Measurements from ENCODE around the gene ESYT3. TPM values are rescaled to one million over a fixed set of nuclear protein-coding genes. Genes with fewer than 3 reads are reported as not detected.

Gene ESYT3
- total RNA-seq, 1 experiment from 2014 or later, result 2.6 TPM

DNA sequence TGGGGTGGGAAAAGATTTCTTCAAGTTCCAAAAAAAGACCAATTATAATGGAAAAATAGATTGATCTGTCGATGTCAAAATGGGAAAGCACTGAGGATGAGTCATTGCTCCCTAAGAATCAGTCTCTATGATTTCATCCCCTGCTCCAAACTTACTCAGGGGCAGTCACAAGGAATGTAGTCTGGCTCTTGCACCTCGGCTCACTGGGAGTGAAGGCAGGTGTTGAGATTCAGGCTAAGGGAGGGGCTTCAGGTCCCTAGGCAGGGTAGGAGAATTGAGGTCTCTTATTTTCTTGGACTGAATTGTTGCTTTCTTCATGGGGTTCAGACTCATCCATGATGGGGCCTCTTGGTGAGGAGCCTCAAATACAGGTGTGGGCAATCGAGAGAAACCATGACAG, 14.2 kb downstream of the ESYT3 start:
- no peak for TF ChIP-seq TCF7L2 (IDR thresholded peaks at IDR 0.05; ENCODE audit: low read depth, low read length)
- TF ChIP-seq, protein P1, sequence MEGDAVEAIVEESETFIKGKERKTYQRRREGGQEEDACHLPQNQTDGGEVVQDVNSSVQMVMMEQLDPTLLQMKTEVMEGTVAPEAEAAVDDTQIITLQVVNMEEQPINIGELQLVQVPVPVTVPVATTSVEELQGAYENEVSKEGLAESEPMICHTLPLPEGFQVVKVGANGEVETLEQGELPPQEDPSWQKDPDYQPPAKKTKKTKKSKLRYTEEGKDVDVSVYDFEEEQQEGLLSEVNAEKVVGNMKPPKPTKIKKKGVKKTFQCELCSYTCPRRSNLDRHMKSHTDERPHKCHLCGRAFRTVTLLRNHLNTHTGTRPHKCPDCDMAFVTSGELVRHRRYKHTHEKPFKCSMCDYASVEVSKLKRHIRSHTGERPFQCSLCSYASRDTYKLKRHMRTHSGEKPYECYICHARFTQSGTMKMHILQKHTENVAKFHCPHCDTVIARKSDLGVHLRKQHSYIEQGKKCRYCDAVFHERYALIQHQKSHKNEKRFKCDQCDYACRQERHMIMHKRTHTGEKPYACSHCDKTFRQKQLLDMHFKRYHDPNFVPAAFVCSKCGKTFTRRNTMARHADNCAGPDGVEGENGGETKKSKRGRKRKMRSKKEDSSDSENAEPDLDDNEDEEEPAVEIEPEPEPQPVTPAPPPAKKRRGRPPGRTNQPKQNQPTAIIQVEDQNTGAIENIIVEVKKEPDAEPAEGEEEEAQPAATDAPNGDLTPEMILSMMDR (IDR thresholded peaks at IDR 0.05), result no peak
- no peak for TF ChIP-seq POLR2AphosphoS5 (IDR thresholded peaks at IDR 0.05; ENCODE audit: low read depth, low read length)
- no peak for TF ChIP-seq SIN3A (IDR thresholded peaks at IDR 0.05; ENCODE audit: borderline replicate concordance, insufficient read depth, low read depth, low read length)
- TF ChIP-seq, protein P2, sequence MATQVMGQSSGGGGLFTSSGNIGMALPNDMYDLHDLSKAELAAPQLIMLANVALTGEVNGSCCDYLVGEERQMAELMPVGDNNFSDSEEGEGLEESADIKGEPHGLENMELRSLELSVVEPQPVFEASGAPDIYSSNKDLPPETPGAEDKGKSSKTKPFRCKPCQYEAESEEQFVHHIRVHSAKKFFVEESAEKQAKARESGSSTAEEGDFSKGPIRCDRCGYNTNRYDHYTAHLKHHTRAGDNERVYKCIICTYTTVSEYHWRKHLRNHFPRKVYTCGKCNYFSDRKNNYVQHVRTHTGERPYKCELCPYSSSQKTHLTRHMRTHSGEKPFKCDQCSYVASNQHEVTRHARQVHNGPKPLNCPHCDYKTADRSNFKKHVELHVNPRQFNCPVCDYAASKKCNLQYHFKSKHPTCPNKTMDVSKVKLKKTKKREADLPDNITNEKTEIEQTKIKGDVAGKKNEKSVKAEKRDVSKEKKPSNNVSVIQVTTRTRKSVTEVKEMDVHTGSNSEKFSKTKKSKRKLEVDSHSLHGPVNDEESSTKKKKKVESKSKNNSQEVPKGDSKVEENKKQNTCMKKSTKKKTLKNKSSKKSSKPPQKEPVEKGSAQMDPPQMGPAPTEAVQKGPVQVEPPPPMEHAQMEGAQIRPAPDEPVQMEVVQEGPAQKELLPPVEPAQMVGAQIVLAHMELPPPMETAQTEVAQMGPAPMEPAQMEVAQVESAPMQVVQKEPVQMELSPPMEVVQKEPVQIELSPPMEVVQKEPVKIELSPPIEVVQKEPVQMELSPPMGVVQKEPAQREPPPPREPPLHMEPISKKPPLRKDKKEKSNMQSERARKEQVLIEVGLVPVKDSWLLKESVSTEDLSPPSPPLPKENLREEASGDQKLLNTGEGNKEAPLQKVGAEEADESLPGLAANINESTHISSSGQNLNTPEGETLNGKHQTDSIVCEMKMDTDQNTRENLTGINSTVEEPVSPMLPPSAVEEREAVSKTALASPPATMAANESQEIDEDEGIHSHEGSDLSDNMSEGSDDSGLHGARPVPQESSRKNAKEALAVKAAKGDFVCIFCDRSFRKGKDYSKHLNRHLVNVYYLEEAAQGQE (IDR thresholded peaks at IDR 0.05; ENCODE audit: insufficient read depth in 1 of 2, low read depth in 2 of 2, low read length in 1 of 2), result no peak
- no peak for ATAC-seq
- in situ Hi-C loops (cut with HindIII; ENCODE audit: low pct_unique_long_range_greater_than_20kb, low sequenced_read_pairs), result no loop called here
- Histone ChIP-seq H3K9me3 (ENCODE audit: control insufficient read depth, insufficient read depth, low read depth, low read length) (no peaks in the 10 kb centered on the region), H3K36me3 (ENCODE audit: control insufficient read depth, insufficient read depth, low read length) (no peaks in the 10 kb centered on the region), H3K27me3 (ENCODE audit: control insufficient read depth, insufficient read depth, low read length) (no peaks in the 10 kb centered on the region), H3K4me1 (ENCODE audit: control insufficient read depth, insufficient read depth, low read length) (no peaks in the 10 kb centered on the region), H3K4me3 (ENCODE audit: low read depth in 2 of 2, low read length in 2 of 2) (no peak overlapping the region), H3K27ac (ENCODE audit: low read length) (no peak overlapping the region)
- CTCF ChIA-PET, result interaction anchor here (0.6 to 1.0 kb wide), 2 partner anchors 275 to 474 kb away, joined by 3 read pairs; no protein-coding TSS in a partner anchor
- no peak for DNase-seq (ENCODE audit: low read depth, low spot score)
- intact Hi-C loops (cut with micrococcal nuclease; ENCODE audit: unreplicated experiment), result no loop called here
- no TSS peak for BruUV-seq (replicated peaks)
- POLR2A ChIA-PET, result no interaction called here

GRCh38 chr3:138449490-138449889, 15.1 kb downstream of the ESYT3 start:
- TF ChIP-seq SIN3A (IDR thresholded peaks at IDR 0.05; ENCODE audit: borderline replicate concordance, insufficient read depth, low read depth, low read length), result no peak
- TF ChIP-seq, protein P2 (IDR thresholded peaks at IDR 0.05; ENCODE audit: insufficient read depth in 1 of 2, low read depth in 2 of 2, low read length in 1 of 2), result no peak
- no peak for TF ChIP-seq POLR2AphosphoS5 (IDR thresholded peaks at IDR 0.05; ENCODE audit: low read depth, low read length)
- TF ChIP-seq TCF7L2 (IDR thresholded peaks at IDR 0.05; ENCODE audit: low read depth, low read length), result no peak
- TF ChIP-seq, protein P1 (IDR thresholded peaks at IDR 0.05), result no peak
- ChIA-PET CTCF (no interaction called here), POLR2A (no interaction called here)
- ATAC-seq, result no peak
- no peaks in the 10 kb centered on the region for H3K36me3 ChIP-seq (ENCODE audit: control insufficient read depth, insufficient read depth, low read length)
- no peaks in the 10 kb centered on the region for H3K4me1 ChIP-seq (ENCODE audit: control insufficient read depth, insufficient read depth, low read length)
- H3K9me3 ChIP-seq (ENCODE audit: control insufficient read depth, insufficient read depth, low read depth, low read length), result no peaks in the 10 kb centered on the region
- no TSS peak for BruUV-seq (replicated peaks)
- in situ Hi-C loops (cut with HindIII; ENCODE audit: low pct_unique_long_range_greater_than_20kb, low sequenced_read_pairs), result no loop called here
- H3K27me3 ChIP-seq (ENCODE audit: control insufficient read depth, insufficient read depth, low read length), result no peaks in the 10 kb centered on the region
- intact Hi-C loops (cut with micrococcal nuclease; ENCODE audit: unreplicated experiment), result no loop called here
- no peak overlapping the region for H3K4me3 ChIP-seq (ENCODE audit: low read depth in 2 of 2, low read length in 2 of 2)
- H3K27ac ChIP-seq (ENCODE audit: low read length), result no peak overlapping the region
- no peak for DNase-seq (ENCODE audit: low read depth, low spot score)

All from Panc1 (cell line).